ENCODE data around the gene PASD1.

DNA sequence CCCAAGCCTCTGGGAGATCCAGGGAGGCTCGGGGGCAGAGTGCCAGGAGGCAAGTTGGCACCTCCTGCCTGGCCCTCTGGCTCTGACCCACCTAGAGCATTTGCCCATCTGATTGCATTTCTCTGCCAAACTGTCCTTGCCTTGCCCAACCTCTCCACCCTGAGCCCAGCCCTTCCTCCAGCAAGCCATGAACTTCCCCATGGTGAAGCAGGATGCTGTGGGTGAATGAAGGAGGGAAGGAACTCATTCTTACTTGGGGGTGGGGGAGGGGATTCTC is 161.8 kb downstream of the PASD1 start:
- TF ChIP-seq, protein P1, sequence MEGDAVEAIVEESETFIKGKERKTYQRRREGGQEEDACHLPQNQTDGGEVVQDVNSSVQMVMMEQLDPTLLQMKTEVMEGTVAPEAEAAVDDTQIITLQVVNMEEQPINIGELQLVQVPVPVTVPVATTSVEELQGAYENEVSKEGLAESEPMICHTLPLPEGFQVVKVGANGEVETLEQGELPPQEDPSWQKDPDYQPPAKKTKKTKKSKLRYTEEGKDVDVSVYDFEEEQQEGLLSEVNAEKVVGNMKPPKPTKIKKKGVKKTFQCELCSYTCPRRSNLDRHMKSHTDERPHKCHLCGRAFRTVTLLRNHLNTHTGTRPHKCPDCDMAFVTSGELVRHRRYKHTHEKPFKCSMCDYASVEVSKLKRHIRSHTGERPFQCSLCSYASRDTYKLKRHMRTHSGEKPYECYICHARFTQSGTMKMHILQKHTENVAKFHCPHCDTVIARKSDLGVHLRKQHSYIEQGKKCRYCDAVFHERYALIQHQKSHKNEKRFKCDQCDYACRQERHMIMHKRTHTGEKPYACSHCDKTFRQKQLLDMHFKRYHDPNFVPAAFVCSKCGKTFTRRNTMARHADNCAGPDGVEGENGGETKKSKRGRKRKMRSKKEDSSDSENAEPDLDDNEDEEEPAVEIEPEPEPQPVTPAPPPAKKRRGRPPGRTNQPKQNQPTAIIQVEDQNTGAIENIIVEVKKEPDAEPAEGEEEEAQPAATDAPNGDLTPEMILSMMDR (IDR thresholded peaks at IDR 0.05), result no peak
- no peak for TF ChIP-seq ZFX (IDR thresholded peaks at IDR 0.05; ENCODE audit: borderline replicate concordance)
